PC-9 (cell line): Measurements from ENCODE around the gene CD163L1. TPM values are rescaled to one million over a fixed set of nuclear protein-coding genes. Genes with fewer than 3 reads are reported as not detected.

Source experiments
- BruUV-seq: library from RNA; stranded (reverse); fragments of 400-500 nt; replicated peaks from 2 replicates; lab custom pipeline; 2021; lab: Mats Ljungman, UMichigan
- CTCF ChIA-PET: fragments of 300-600 bp; sonication (Branson Sonifier 250); formaldehyde crosslinking; loops from one replicate; lab custom pipeline; 2022; ENCODE audit warnings: antibody characterized with exemption; lab: Charles Lee
- POLR2A ChIA-PET: fragments of 300-600 bp; sonication (Branson Sonifier 250); formaldehyde crosslinking; loops from one replicate; lab custom pipeline; 2022; ENCODE audit warnings: antibody characterized with exemption; ENCODE audit not compliant: unreplicated experiment; lab: Charles Lee
- DNase-seq, 2 experiments: peaks; one replicate each; pipeline versions ENCODE4 v3.0.0 to v3.0.0-alpha.2; 2015 to 2022; ENCODE audit warnings: mixed read lengths in 1 of 2
- H2AFZ ChIP-seq: fragments of 200-600 bp; sonication (generic); 2 replicates; pipeline ENCODE4 v1.8.1; 2017; ENCODE audit warnings: antibody characterized with exemption
- H3F3A ChIP-seq: fragments of 200-600 bp; sonication (generic); 2 replicates; pipeline ENCODE4 v1.8.1; 2017; ENCODE audit warnings: antibody characterized with exemption, mild to moderate bottlenecking, low read depth; ENCODE audit not compliant: insufficient read depth
- H3K27ac ChIP-seq: fragments of 200-600 bp; sonication (generic); 2 replicates; pipeline ENCODE4 v1.6.1; 2016; ENCODE audit warnings: mixed run types
- H3K27me3 ChIP-seq: fragments of 200-600 bp; sonication (generic); 2 replicates; pipeline ENCODE4 v1.6.1; 2016; ENCODE audit warnings: low read depth, mixed run types; ENCODE audit not compliant: insufficient read depth
- H3K36me3 ChIP-seq: fragments of 200-600 bp; sonication (generic); 2 replicates; pipeline ENCODE4 v1.6.1; 2016; ENCODE audit warnings: low read depth, mixed run types
- H3K4me1 ChIP-seq: fragments of 200-600 bp; sonication (generic); replicated peaks from 2 replicates; pipeline ENCODE4 v1.6.1; 2016; ENCODE audit warnings: mixed run types; ENCODE audit not compliant: insufficient read depth
- H3K4me2 ChIP-seq: fragments of 200-600 bp; sonication (generic); 2 replicates; pipeline ENCODE4 v1.6.1; 2017; ENCODE audit warnings: mixed run types
- H3K4me3 ChIP-seq: fragments of 200-600 bp; sonication (generic); 2 replicates; pipeline ENCODE4 v1.6.1; 2016; ENCODE audit warnings: mixed run types
- H3K79me2 ChIP-seq: fragments of 200-600 bp; sonication (generic); 2 replicates; pipeline ENCODE4 v1.6.1; 2017; ENCODE audit warnings: low read depth, mixed run types
- H3K9me2 ChIP-seq: fragments of 200-600 bp; sonication (generic); 2 replicates; pipeline ENCODE4 v1.8.1; 2017; ENCODE audit warnings: mild to moderate bottlenecking; ENCODE audit not compliant: insufficient read depth
- H3K9me3 ChIP-seq: fragments of 200-600 bp; sonication (generic); 2 replicates; pipeline ENCODE4 v1.8.1; 2016; ENCODE audit warnings: low read depth; ENCODE audit not compliant: insufficient read depth
- H4K20me1 ChIP-seq: fragments of 200-600 bp; sonication (generic); 2 replicates; pipeline ENCODE4 v1.8.1; 2017; ENCODE audit not compliant: insufficient read depth
- CTCF ChIP-seq: fragments of 200-600 bp; sonication (generic); conservative IDR thresholded peaks from 2 replicates; pipeline ENCODE4 v1.6.1; 2017; ENCODE audit warnings: mixed run types, antibody characterized with exemption, mild to moderate bottlenecking, moderate library complexity
- EZH2 ChIP-seq: fragments of 200-600 bp; sonication (generic); IDR thresholded peaks from 2 replicates; pipeline ENCODE4 v1.8.0; 2017; ENCODE audit warnings: antibody characterized with exemption, low read depth
- intact Hi-C: fragments of 100-400 bp; cut with micrococcal nuclease; formaldehyde crosslinking; loops from one replicate; pipeline ENCODE4 v1.10.0; 2022; ENCODE audit not compliant: unreplicated experiment
- total RNA-seq: library from RNA; stranded (reverse); gene quantifications from 2 replicates; pipeline ENCODE4 v1.2.3, GENCODE V29; 2021

CD163L1 gene
- total RNA-seq, 1 experiment from 2014 or later = 69.3 TPM

DNA sequence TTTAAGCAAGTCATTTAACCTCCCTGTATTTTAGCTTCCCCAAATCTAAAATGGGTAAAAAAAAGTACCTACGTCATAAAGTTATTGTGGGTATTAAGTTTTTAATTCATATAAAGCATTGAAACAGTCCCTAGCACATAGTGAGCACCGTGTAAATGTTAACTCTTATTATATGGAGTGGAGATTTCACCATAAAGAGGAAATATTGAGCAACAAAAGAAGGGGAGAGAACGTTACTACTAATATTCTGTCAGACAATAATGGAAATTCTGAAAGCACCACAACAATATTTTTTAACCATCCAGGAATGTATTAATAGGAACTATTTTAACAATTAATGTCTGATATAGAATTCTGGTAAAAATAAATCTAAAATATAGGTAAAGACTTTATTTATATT, 7.8 kb upstream of the CD163L1 start:
- Histone ChIP-seq H2AFZ (no peak overlapping the region), H3K27ac (no peak overlapping the region), H3K36me3 (no peaks in the 10 kb centered on the region), H3K4me2 (no peak overlapping the region), H3K9me3 (no peaks in the 10 kb centered on the region), H3K79me2 (no peaks in the 10 kb centered on the region), H3K9me2 (no peaks in the 10 kb centered on the region), H3K27me3 (no peaks in the 10 kb centered on the region), H3F3A (no peaks in the 10 kb centered on the region), H4K20me1 (no peaks in the 10 kb centered on the region), H3K4me1 (no peaks in the 10 kb centered on the region), H3K4me3 (no peak overlapping the region)
- no TSS peak for BruUV-seq
- intact Hi-C loops = no loop called here
- ChIA-PET CTCF (no interaction called here), POLR2A (no interaction called here)
- no peak for DNase-seq
- TF ChIP-seq EZH2 (no peak), CTCF (no peak)

DNA sequence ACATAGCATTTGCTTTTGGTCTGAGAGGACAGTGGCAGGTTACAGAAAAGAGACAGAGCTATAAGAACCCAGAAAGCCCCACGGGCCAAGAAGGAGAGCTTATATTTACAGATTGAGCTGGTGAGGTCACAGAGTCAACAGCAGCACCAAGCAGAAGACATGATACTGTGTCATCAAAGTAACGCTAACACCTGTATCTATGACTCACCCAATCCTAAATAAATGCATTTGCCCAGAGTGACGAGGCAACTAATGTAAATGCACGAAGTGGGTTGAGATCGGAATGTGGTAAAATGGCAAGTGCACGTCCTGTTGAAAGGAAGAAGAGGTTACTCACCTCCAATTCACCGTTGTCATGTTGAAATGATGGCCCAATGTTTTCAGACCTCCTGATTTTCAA, 6.7 kb upstream of the CD163L1 start:
- Histone ChIP-seq H3K9me3 (no peaks in the 10 kb centered on the region), H3K4me1 (no peaks in the 10 kb centered on the region), H3K36me3 (no peaks in the 10 kb centered on the region), H3F3A (no peaks in the 10 kb centered on the region), H4K20me1 (no peaks in the 10 kb centered on the region), H2AFZ (no peak overlapping the region), H3K27me3 (no peaks in the 10 kb centered on the region), H3K79me2 (no peaks in the 10 kb centered on the region), H3K4me2 (no peak overlapping the region), H3K27ac (no peak overlapping the region), H3K9me2 (no peaks in the 10 kb centered on the region), H3K4me3 (no peak overlapping the region)
- no peak for TF ChIP-seq CTCF
- TF ChIP-seq EZH2 = no peak
- no peak for DNase-seq
- BruUV-seq = no TSS peak
- intact Hi-C loops = no loop called here
- CTCF ChIA-PET = no interaction called here
- POLR2A ChIA-PET = no interaction called here

DNA sequence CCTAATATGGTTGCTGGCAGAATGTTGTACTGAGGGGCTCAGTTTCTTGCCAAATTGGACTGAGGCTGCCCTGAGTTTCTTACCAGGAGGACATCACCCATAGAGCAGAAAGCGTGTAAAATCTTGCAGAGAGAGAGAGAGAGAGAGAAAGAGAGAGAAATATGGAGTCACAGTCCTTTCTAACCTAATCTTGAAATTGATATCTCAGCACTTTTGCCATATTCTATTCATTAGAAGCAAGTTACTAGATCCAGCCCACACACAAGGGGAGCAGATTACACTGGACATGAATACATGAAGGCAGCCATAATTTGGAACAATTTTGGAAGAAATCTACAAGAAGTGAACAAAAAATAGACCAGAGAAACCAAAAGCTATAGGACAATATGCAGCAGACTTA, 4.1 kb upstream of the CD163L1 start:
- no peaks in the 10 kb centered on the region for H3K27me3 ChIP-seq
- POLR2A ChIA-PET = no interaction called here
- no peaks in the 10 kb centered on the region for H3K4me1 ChIP-seq
- no peaks in the 10 kb centered on the region for H3K79me2 ChIP-seq
- no peak overlapping the region for H2AFZ ChIP-seq
- no peak overlapping the region for H3K27ac ChIP-seq
- no peaks in the 10 kb centered on the region for H4K20me1 ChIP-seq
- TF ChIP-seq EZH2 (no peak), CTCF (no peak)
- no TSS peak for BruUV-seq
- CTCF ChIA-PET = no interaction called here
- intact Hi-C loops = no loop called here
- no peak overlapping the region for H3K4me3 ChIP-seq
- no peak overlapping the region for H3K4me2 ChIP-seq
- DNase-seq = no peak
- no peaks in the 10 kb centered on the region for H3F3A ChIP-seq
- no peaks in the 10 kb centered on the region for H3K9me3 ChIP-seq
- H3K36me3 ChIP-seq = no peaks in the 10 kb centered on the region
- H3K9me2 ChIP-seq = no peaks in the 10 kb centered on the region; the same call in 1 of the 2 replicates
